Heart left ventricle (tissue), 16 donors: ENCODE data around the gene DAB2IP. TPM values are rescaled to one million over a fixed set of nuclear protein-coding genes. Genes with fewer than 3 reads are reported as not detected.

ENCODE experiments used
- ATAC-seq, 4 donors: fragments of 200-7000 bp; cut with Tn5 transposase; one replicate each; pipeline ENCODE4 v1.9.1; 2020 to 2022; ENCODE audit warnings: moderate library complexity in 4 of 4, mild to moderate bottlenecking in 3 of 4, moderate number of reproducible peaks in 1 of 4
- DNase-seq, 5 donors: peaks; one replicate each; pipeline ENCODE4 v3.0.0-alpha.2; 2020
- H3K27ac ChIP-seq, 12 donors: fragments of 200-600 bp; sonication (generic) in 4 of 12; one replicate each; pipeline versions ENCODE4 v1.5.0 to v1.8.0; 2016 to 2022; ENCODE audit warnings: mild to moderate bottlenecking in 2 of 12
- H3K27me3 ChIP-seq, 9 donors: fragments of 200-600 bp; sonication (generic) in 2 of 9; one replicate each; pipeline versions ENCODE4 v1.5.1 to v1.8.0; 2016 to 2022; ENCODE audit warnings: mild to moderate bottlenecking in 3 of 9
- H3K36me3 ChIP-seq, 9 donors: fragments of 200-600 bp; sonication (generic) in 2 of 9; one replicate each; pipeline versions ENCODE4 v1.5.0 to v1.8.0; 2018 to 2022; ENCODE audit warnings: mild to moderate bottlenecking in 2 of 9
- H3K4me1 ChIP-seq, 12 donors: fragments of 200-600 bp; sonication (generic) in 4 of 12; one replicate each; pipeline versions ENCODE4 v1.5.0 to v1.8.0; 2016 to 2022; ENCODE audit warnings: mild to moderate bottlenecking in 3 of 12
- H3K4me3 ChIP-seq, 12 donors: fragments of 200-600 bp; sonication (generic) in 4 of 12; one replicate each; pipeline versions ENCODE4 v1.5.0 to v1.8.0; 2017 to 2022; ENCODE audit warnings: mild to moderate bottlenecking in 9 of 12, moderate library complexity in 4 of 12
- H3K9me3 ChIP-seq, 12 donors: fragments of 200-600 bp; sonication (generic) in 4 of 12; one replicate each; pipeline versions ENCODE4 v1.5.0 to v1.8.0; 2016 to 2022; ENCODE audit warnings: mild to moderate bottlenecking in 1 of 12
- CTCF ChIP-seq, 12 donors: fragments of 200-600 bp; sonication (generic) in 4 of 12; IDR thresholded peaks; one replicate each; pipeline versions ENCODE4 v1.5.0 to v1.8.0; 2018 to 2022; ENCODE audit warnings: antibody characterized with exemption in 12 of 12, mild to moderate bottlenecking in 5 of 12
- POLR2A ChIP-seq, 2 donors: fragments of 450-650 bp; IDR thresholded peaks; one replicate each; pipeline ENCODE4 v1.6.1; 2017; ENCODE audit warnings: antibody characterized with exemption in 2 of 2, mild to moderate bottlenecking in 2 of 2, moderate library complexity in 2 of 2
- WGBS, 4 donors: extraction: QIAGEN DNeasy Blood & Tissue Kit in 2 of 4; methylation state at CpG; one replicate each; pipeline versions ENCODE4 v1.1.5 to v1.1.7; 2013 to 2018; 5-methylcytosine and 5-hydroxymethylcytosine counted together
- intact Hi-C, 10 donors: fragments of 100-400 bp; cut with DNase I; formaldehyde crosslinking; loops; one replicate each; pipeline versions ENCODE4 v1.11.1 to v1.14.2; 2022
- polyA plus RNA-seq, 2 donors: library from polyadenylated mRNA; stranded (reverse); fragments of 200-250 nt; gene quantifications; one replicate each; pipeline ENCODE4 v1.2.3, GENCODE V29; 2013
- total RNA-seq, 9 donors: library from RNA; depleted of rRNA in 2 of 9; stranded (reverse); fragments of >200 nt in 2 of 9; fragmentation: NEBNext Ultra II Directional in 3 of 9; extraction: Animal tissue kit (Norgen Biotek cat#: 25700) in 3 of 9; gene quantifications; one replicate each; pipeline versions ENCODE4 v1.1.0 to v1.2.4, GENCODE V29; 2016 to 2023
- donor health status: ischemic (EF 13 %, LVEDD 7.1; RV severe dilation, severe dysfunction).
- donor health status: healthy with polysubstance abuse.
- donor health status: DM: no; HTN: yes; CAD: no.
- donor health status: DM: no; HTN: no; CAD: no.
- donor health status: ischemic (EF 25% LVEDD 6.9; RV normal size, moderate dysfunction).
- donor health status: ischemic (EF 25% LVEDD 5.7; RV mildly dilated, moderate dysfunction).
- donor health status: healthy.
- donor health status: DM: yes; HTN: yes; CAD: no.
- donor health status: ischemic (EF 35%, LVEDD 5.7; RV mildly dilated, moderate dysfunction).
- donor health status: nonischemic (EF 11% LVEDD 7.7; RV severe dilation, severe dysfunction).
- donor health status: DM: yes; HTN: yes; CAD: no.
- donor health status: PGD.
- donor health status: ischemic (EF 29% LVEDD 5.4; RV normal size, mild dysfunction).
- donor health status: nonischemic (EF 23%, LVEDD 6.1; RV moderate dilation, normal function).

DAB2IP gene
- total and polyA plus RNA-seq, 11 donors, result 30.9 to 103 (median 52.6) TPM

GRCh38 chr9:121752929-121753328 is 101.5 kb downstream of the DAB2IP start:
- H3K27me3 ChIP-seq, result no peaks in the 10 kb centered on the region
- peak overlapping the region in 8 of 12 donors; percentile 2 to 86 (median 65) for H3K27ac ChIP-seq
- H3K4me1 ChIP-seq, result peaks cover 41 to 100% (median 91%) of the 10 kb centered on the region in 12 donors
- 86 to 100% (median 93%) methylated on average over 9 of the region's 9 CpGs for WGBS, 4 donors
- peaks cover 0 to 15% (median 9%) of the 10 kb centered on the region in 9 donors for H3K36me3 ChIP-seq
- TF ChIP-seq CTCF (IDR thresholded peaks at IDR 0.05) (no peak), POLR2A (IDR thresholded peaks at IDR 0.05) (no peak)
- no peak for DNase-seq
- no peak overlapping the region for H3K4me3 ChIP-seq
- no peaks in the 10 kb centered on the region for H3K9me3 ChIP-seq
- ATAC-seq, result no peak
- intact Hi-C loops, result loop anchor here in 1 of 10 donors (5.0 kb wide), 2 partner anchors 104 to 229 kb away; no protein-coding TSS in a partner anchor

GRCh38 chr9:121753802-121754654 is 102.6 kb downstream of the DAB2IP start:
- peak; percentile 11 to 48 (median 26) for ATAC-seq
- Histone ChIP-seq H3K9me3 (no peaks in the 10 kb centered on the region), H3K36me3 (peaks cover 0 to 26% (median 20%) of the 10 kb centered on the region in 9 donors), H3K4me3 (no peak overlapping the region), H3K27ac (peak overlapping the region in 9 of 12 donors; percentile 3 to 86 (median 52)), H3K4me1 (peaks cover 34 to 92% (median 81%) of the 10 kb centered on the region in 12 donors), H3K27me3 (no peaks in the 10 kb centered on the region)
- intact Hi-C loops, result loop anchor here in 1 of 10 donors (5.0 kb wide), 2 partner anchors 103 to 228 kb away; no protein-coding TSS in a partner anchor
- 62 to 70% (median 64%) methylated on average over 11 to 12 of the region's 12 CpGs for WGBS, 4 donors
- TF ChIP-seq POLR2A (IDR thresholded peaks at IDR 0.05) (no peak), CTCF (IDR thresholded peaks at IDR 0.05) (no peak)
- DNase-seq, result peak in 2 of 5 donors; percentile 49 to 54

GRCh38 chr9:121754655-121755436 is 103.4 kb downstream of the DAB2IP start:
- Histone ChIP-seq H3K27me3 (no peaks in the 10 kb centered on the region), H3K4me1 (peaks cover 29 to 84% (median 73%) of the 10 kb centered on the region in 12 donors), H3K36me3 (peaks cover 0 to 31% (median 28%) of the 10 kb centered on the region in 9 donors), H3K4me3 (no peak overlapping the region), H3K27ac (peak overlapping the region in 8 of 12 donors; percentile 3 to 86 (median 42)), H3K9me3 (no peaks in the 10 kb centered on the region)
- intact Hi-C loops, result loop anchor here in 1 of 10 donors (5.0 kb wide), 2 partner anchors 102 to 227 kb away; no protein-coding TSS in a partner anchor
- ATAC-seq (no peak), DNase-seq (peak in 1 of 5 donors; percentile 40)
- WGBS, 4 donors, result 86 to 92% (median 91%) methylated on average over 10 to 15 of the region's 15 CpGs
- TF ChIP-seq CTCF (IDR thresholded peaks at IDR 0.05) (no peak), POLR2A (IDR thresholded peaks at IDR 0.05) (no peak)
